HG03196 (cell line): Measurements from ENCODE around the gene CDK4.
"Not testable (repeated sequence)": the region's sequence is repeated elsewhere in the genome, so short reads cannot be mapped to it uniquely, and the experiment has no call there.

Experiments used
- ATAC-seq: cut with Tn5 transposase; IDR thresholded peaks from one replicate; pipeline ENCODE4 v1.9.1; 2021; ENCODE audit not compliant: unreplicated experiment

CDK4 gene

GRCh38 chr12:57715036-57715748 lies 36.9 kb downstream of the CDK4 start:
- ATAC-seq, result not testable (repeated sequence)

GRCh38 chr12:57713209-57713608 lies 38.9 kb downstream of the CDK4 start:
- ATAC-seq, result no peak

- no peak for ATAC-seq
Measured at GRCh38 chr12:57712701-57713100, 39.4 kb downstream of the CDK4 start.

GRCh38 chr12:57708296-57708695 lies 43.8 kb downstream of the CDK4 start:
- ATAC-seq, result no peak

- no peak for ATAC-seq
Measured at GRCh38 chr12:57707250-57707649, 44.9 kb downstream of the CDK4 start.

- no peak for ATAC-seq
Measured at GRCh38 chr12:57700317-57700716, 51.8 kb downstream of the CDK4 start.

- ATAC-seq, result no peak
Measured at GRCh38 chr12:57698414-57698813, 53.7 kb downstream of the CDK4 start.
